T-cell (primary cell): Measurements from ENCODE around the gene SP100. TPM values are rescaled to one million over a fixed set of nuclear protein-coding genes. Genes with fewer than 3 reads are reported as not detected.

ENCODE experiments used
- ATAC-seq, 4 experiments: fragments of 200-7000 bp in 3 of 4; fragments of 150-1000 bp in 1 of 4; cut with Tn5 transposase; replicated peaks in 1 of 4; 1 replicate in 3 of 4; 2 replicates in 1 of 4; pipeline ENCODE4 v1.10.0; 2021; ENCODE audit warnings: moderate library complexity in 3 of 4, mild to moderate bottlenecking in 2 of 4, moderate number of reproducible peaks in 1 of 4
- CTCF ChIA-PET, 2 donors: fragments of 300-600 bp; sonication (Branson Sonifier 250); formaldehyde crosslinking; loops; one replicate each; lab custom pipeline; 2022; ENCODE audit warnings: antibody characterized with exemption in 2 of 2; lab: Charles Lee
- POLR2A ChIA-PET, 2 donors: fragments of 300-600 bp; sonication (Branson Sonifier 250); formaldehyde crosslinking; loops; one replicate each; lab custom pipeline; 2022; ENCODE audit warnings: antibody characterized with exemption in 2 of 2; lab: Charles Lee
- DNase-seq, 35 experiments: peaks; one replicate each; pipeline versions ENCODE4 v3.0.0 to v3.0.0-alpha.2; 2013 to 2023
- H3K27ac ChIP-seq: one replicate; pipeline ENCODE4 v1.5.1; 2013; ENCODE audit warnings: low read length
- H3K27me3 ChIP-seq, 2 experiments: replicated peaks in 1 of 2; 1 replicate in 1 of 2; 2 replicates in 1 of 2; pipeline versions ENCODE4 v1.6.1 to v1.7.0; 2013; ENCODE audit warnings: low read length in 1 of 2, mixed read lengths in 1 of 2; ENCODE audit not compliant: control insufficient read depth in 2 of 2, insufficient read depth in 2 of 2; ENCODE audit errors: extremely low read depth in 1 of 2
- H3K36me3 ChIP-seq, 2 donors: 1 replicate in 1 of 2; 2 replicates in 1 of 2; pipeline versions ENCODE4 v1.6.1 to v1.7.0; 2013; ENCODE audit warnings: low read length in 1 of 2; ENCODE audit not compliant: control insufficient read depth in 2 of 2, insufficient read depth in 1 of 2; ENCODE audit errors: extremely low read depth in 1 of 2
- H3K4me1 ChIP-seq, 2 experiments: 1 replicate in 1 of 2; 2 replicates in 1 of 2; pipeline versions ENCODE4 v1.6.1 to v1.7.0; 2013; ENCODE audit warnings: low read length in 2 of 2, mixed read lengths in 1 of 2; ENCODE audit not compliant: insufficient read depth in 2 of 2, control insufficient read depth in 1 of 2; ENCODE audit errors: extremely low read depth in 1 of 2
- H3K4me3 ChIP-seq, 2 donors: 1 replicate in 1 of 2; 2 replicates in 1 of 2; pipeline versions ENCODE4 v1.5.1 to v1.7.0; 2013; ENCODE audit warnings: mild to moderate bottlenecking in 2 of 2, low read length in 1 of 2, moderate library complexity in 1 of 2; ENCODE audit not compliant: control insufficient read depth in 1 of 2; ENCODE audit errors: extremely low read depth in 1 of 2
- H3K9me3 ChIP-seq: 2 replicates; pipeline ENCODE4 v1.7.0; 2013
- H3K27ac Mint-ChIP-seq, 2 donors: one replicate each; pipeline ENCODE4 v1.8.0; 2020 to 2021; ENCODE audit warnings: mild to moderate bottlenecking in 2 of 2, mixed read lengths in 2 of 2
- H3K27me3 Mint-ChIP-seq, 2 donors: one replicate each; pipeline ENCODE4 v1.8.0; 2021 to 2022; ENCODE audit warnings: mixed read lengths in 2 of 2
- H3K36me3 Mint-ChIP-seq: one replicate; pipeline ENCODE4 v1.8.0; 2021; ENCODE audit warnings: mixed read lengths
- H3K4me1 Mint-ChIP-seq, 3 donors: one replicate each; pipeline ENCODE4 v1.8.0; 2020 to 2022; ENCODE audit warnings: mixed read lengths in 3 of 3, mild to moderate bottlenecking in 1 of 3
- H3K4me3 Mint-ChIP-seq, 3 donors: one replicate each; pipeline ENCODE4 v1.8.0; 2020 to 2022; ENCODE audit warnings: mild to moderate bottlenecking in 3 of 3, mixed read lengths in 3 of 3, moderate library complexity in 3 of 3
- H3K9me3 Mint-ChIP-seq, 3 donors: one replicate each; pipeline ENCODE4 v1.8.0; 2020 to 2022; ENCODE audit warnings: mixed read lengths in 3 of 3
- WGBS: methylation state at CpG from one replicate; pipeline ENCODE4 v1.1.5; 2013; ENCODE audit warnings: missing lambda C conversion rate; ENCODE audit not compliant: insufficient coverage; 5-methylcytosine and 5-hydroxymethylcytosine counted together
- total RNA-seq, 35 experiments: library from RNA in 6 of 35; stranded (reverse) in 6 of 35; fragments of 120-200 nt in 1 of 35; gene quantifications; one replicate each; pipeline versions ENCODE4 v1.2.1 to v1.2.4 and lab custom pipeline; 2013 to 2026

SP100 gene
- total RNA-seq, 5 donors from 2014 or later (not counting 1 experiment from before 2014, with no cell fraction given) = 188 to 271 (median 217) TPM

DNA sequence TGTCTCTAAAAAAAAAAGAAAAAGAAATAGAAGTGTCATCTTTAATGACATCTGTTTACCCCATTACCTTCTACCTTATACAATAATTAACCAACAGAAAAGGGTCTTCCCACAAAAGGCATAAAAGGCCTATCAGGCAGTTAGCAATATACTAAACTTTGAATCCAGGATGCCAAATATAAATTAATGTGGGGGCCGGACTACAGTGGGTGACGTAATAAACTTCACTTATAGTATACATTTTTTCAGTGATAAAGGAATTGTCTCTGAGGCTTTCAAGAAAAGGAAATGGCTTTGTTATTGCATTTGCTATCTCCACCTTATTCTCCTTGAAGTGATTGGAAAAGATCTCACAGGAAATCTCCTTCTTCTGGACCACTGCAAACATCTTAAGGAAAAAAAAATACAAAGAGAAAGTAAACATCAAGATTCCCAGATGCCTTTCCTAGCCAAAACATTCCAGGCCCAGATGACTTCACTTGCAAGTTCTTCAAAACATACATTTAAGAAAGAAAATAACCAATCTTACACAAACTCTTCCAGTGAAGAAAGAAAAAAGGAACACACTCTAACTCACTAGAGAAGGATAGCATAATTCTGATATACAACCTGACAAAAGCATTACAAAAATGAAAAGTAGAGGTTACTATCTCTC, 170.5 kb downstream of the SP100 start:
- no peak overlapping the region for H3K27ac Mint-ChIP-seq

DNA sequence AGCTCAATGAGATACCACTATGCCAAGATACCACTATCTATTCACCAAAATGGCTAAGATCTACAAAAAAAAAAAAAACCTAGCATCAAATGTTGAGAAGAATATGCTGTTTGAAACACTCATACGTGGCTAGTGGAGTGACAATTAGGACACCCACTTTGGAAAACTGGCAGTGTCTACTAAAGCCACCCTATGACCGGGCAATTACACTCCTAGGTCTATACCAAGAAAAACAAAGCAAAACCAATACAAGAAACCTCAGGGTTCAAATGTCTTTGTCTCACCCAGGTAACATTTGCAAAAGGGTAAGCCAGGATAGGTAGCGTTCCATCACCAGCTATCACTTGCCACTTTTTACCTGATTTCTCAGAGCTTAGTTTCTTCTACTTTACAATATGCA, 173.0 kb downstream of the SP100 start:
- DNase-seq = no peak
- CTCF ChIA-PET = interaction anchor here in 1 of 2 donors (0.6 kb wide), 1 partner anchor 55 kb away, joined by 3 read pairs; no protein-coding TSS in a partner anchor
- no CpG with 5 or more reads among the region's 3 CpGs for WGBS
- Mint-ChIP-seq H3K4me1 (peaks cover 42 to 61% (median 56%) of the 10 kb centered on the region in 3 donors), H3K4me3 (no peak overlapping the region), H3K9me3 (peaks cover 0 to 7% (median 6%) of the 10 kb centered on the region in 3 donors), H3K27ac (no peak overlapping the region), H3K36me3 (no peaks in the 10 kb centered on the region), H3K27me3 (no peaks in the 10 kb centered on the region)
- no peak overlapping the region for H3K27ac ChIP-seq
- ATAC-seq = no peak
- POLR2A ChIA-PET = no interaction called here
- peaks cover 12 to 29% of the 10 kb centered on the region in 2 experiments for H3K4me1 ChIP-seq
- no peaks in the 10 kb centered on the region for H3K9me3 ChIP-seq
- no peak overlapping the region for H3K4me3 ChIP-seq
- no peaks in the 10 kb centered on the region for H3K27me3 ChIP-seq
- H3K36me3 ChIP-seq = no peaks in the 10 kb centered on the region

More for the DNA sequence above, 170.5 kb downstream of the SP100 start:
- no peaks in the 10 kb centered on the region for H3K27me3 Mint-ChIP-seq
- H3K9me3 Mint-ChIP-seq = peaks cover 0 to 12% (median 7%) of the 10 kb centered on the region in 3 donors
- no peaks in the 10 kb centered on the region for H3K36me3 Mint-ChIP-seq
- Histone ChIP-seq H3K27ac (no peak overlapping the region), H3K4me1 (peaks cover 0 to 7% of the 10 kb centered on the region in 2 experiments), H3K4me3 (no peak overlapping the region), H3K36me3 (no peaks in the 10 kb centered on the region), H3K27me3 (no peaks in the 10 kb centered on the region), H3K9me3 (no peaks in the 10 kb centered on the region)
- WGBS = no CpG with 5 or more reads among the region's 2 CpGs
- DNase-seq (no peak), ATAC-seq (no peak)
- ChIA-PET POLR2A (no interaction called here), CTCF (no interaction called here)
- H3K4me1 Mint-ChIP-seq = peaks cover 36 to 53% (median 45%) of the 10 kb centered on the region in 3 donors
- H3K4me3 Mint-ChIP-seq = no peak overlapping the region

DNA sequence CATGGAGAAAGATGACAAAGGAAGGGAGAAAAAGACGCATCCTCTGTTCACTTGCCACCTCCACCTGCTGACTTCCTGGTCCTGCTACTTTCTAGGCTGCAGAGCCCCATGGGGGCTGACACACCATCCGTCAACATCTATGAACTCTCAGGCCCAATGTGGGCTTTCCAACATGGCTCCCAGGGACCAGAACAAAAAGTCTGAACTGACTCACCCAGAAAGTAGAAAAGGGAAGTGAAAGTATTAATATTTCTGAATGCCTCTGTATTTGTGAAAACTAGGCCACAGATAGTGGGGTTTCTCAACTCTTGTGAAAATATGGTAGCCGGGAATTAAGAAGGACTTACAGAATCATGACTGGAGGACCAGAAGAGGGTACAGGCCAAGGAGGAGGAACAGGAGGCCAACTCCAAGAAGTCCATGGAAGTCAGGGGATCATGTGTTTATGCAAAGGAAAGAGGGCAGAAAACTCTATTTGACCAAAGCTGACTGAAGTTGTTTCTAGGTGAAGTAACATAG, 173.6 kb downstream of the SP100 start:
- WGBS = 27% methylated on average over 1 of the region's 3 CpGs
- peak overlapping the region; percentile 58 to 82 for H3K27ac Mint-ChIP-seq
- H3K27me3 Mint-ChIP-seq = no peaks in the 10 kb centered on the region
- no peak for DNase-seq
- Histone ChIP-seq H3K27me3 (no peaks in the 10 kb centered on the region), H3K4me3 (no peak overlapping the region), H3K27ac (no peak overlapping the region), H3K9me3 (no peaks in the 10 kb centered on the region), H3K36me3 (no peaks in the 10 kb centered on the region), H3K4me1 (peaks cover 12 to 30% of the 10 kb centered on the region in 2 experiments)
- ChIA-PET CTCF (no interaction called here), POLR2A (no interaction called here)
- peak in 3 of 4 experiments; percentile 27 to 32 (median 31) for ATAC-seq
- H3K4me3 Mint-ChIP-seq = no peak overlapping the region
- H3K36me3 Mint-ChIP-seq = no peaks in the 10 kb centered on the region
- H3K9me3 Mint-ChIP-seq = peaks cover 0 to 7% (median 6%) of the 10 kb centered on the region in 3 donors
- peaks cover 46 to 66% (median 61%) of the 10 kb centered on the region in 3 donors for H3K4me1 Mint-ChIP-seq

GRCh38 chr2:230590333-230590732, 174.3 kb downstream of the SP100 start:
- Mint-ChIP-seq H3K4me1 (peaks cover 51 to 68% (median 66%) of the 10 kb centered on the region in 3 donors), H3K4me3 (no peak overlapping the region), H3K27me3 (no peaks in the 10 kb centered on the region), H3K36me3 (no peaks in the 10 kb centered on the region), H3K27ac (peak overlapping the region in 1 of 2 donors; percentile 29), H3K9me3 (peaks cover 0 to 7% (median 6%) of the 10 kb centered on the region in 3 donors)
- POLR2A ChIA-PET = interaction anchor here in 1 of 2 donors (0.6 to 1.1 kb wide), 2 partner anchors 61 to 200 kb away, joined by 3 read pairs; no protein-coding TSS in a partner anchor
- DNase-seq = no peak
- no CpG with 5 or more reads among the region's 3 CpGs for WGBS
- CTCF ChIA-PET = no interaction called here
- ATAC-seq = no peak
- Histone ChIP-seq H3K4me1 (peaks cover 12 to 30% of the 10 kb centered on the region in 2 experiments), H3K27ac (no peak overlapping the region), H3K36me3 (no peaks in the 10 kb centered on the region), H3K27me3 (no peaks in the 10 kb centered on the region), H3K9me3 (no peaks in the 10 kb centered on the region), H3K4me3 (no peak overlapping the region)

DNA sequence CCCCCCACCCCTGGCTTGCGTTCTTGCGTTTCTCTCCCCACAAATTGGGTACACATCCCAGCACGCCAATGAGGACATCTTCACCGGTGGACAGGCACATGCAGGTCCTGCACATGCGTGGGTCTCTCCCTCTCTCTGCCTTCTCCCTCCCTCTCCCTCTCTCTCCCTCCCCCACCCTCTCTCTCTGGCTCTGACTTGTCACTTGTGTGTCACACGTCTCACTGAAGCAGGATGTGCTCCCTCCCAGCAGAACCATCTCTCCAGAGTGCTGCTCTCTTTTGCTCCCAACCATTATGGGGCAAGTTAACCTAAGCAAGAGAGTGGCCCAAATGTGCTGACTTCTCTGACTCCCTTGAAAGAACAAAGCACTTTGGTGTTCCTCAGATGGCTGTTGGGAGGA, 175.8 kb downstream of the SP100 start:
- Histone ChIP-seq H3K27ac (no peak overlapping the region), H3K4me3 (no peak overlapping the region), H3K27me3 (no peaks in the 10 kb centered on the region), H3K36me3 (no peaks in the 10 kb centered on the region), H3K4me1 (peaks cover 12 to 30% of the 10 kb centered on the region in 2 experiments), H3K9me3 (no peaks in the 10 kb centered on the region)
- Mint-ChIP-seq H3K4me3 (peak overlapping the region in 1 of 3 donors; percentile 48), H3K4me1 (peaks cover 50 to 73% (median 72%) of the 10 kb centered on the region in 3 donors), H3K27ac (peak overlapping the region in 1 of 2 donors; percentile 73), H3K27me3 (no peaks in the 10 kb centered on the region), H3K36me3 (no peaks in the 10 kb centered on the region), H3K9me3 (peaks cover 0 to 7% (median 6%) of the 10 kb centered on the region in 3 donors)
- WGBS = 76% methylated on average over 6 of the region's 6 CpGs
- CTCF ChIA-PET = no interaction called here
- POLR2A ChIA-PET = no interaction called here
- DNase-seq (peak in 1 of 35 experiments; percentile 30), ATAC-seq (peak in 2 of 4 experiments; percentile 50 to 62)

GRCh38 chr2:230592775-230593174, 176.8 kb downstream of the SP100 start:
- H3K9me3 Mint-ChIP-seq = peaks cover 0 to 7% (median 6%) of the 10 kb centered on the region in 3 donors
- WGBS = 93% methylated on average over 2 of the region's 4 CpGs
- Histone ChIP-seq H3K9me3 (no peaks in the 10 kb centered on the region), H3K27me3 (no peaks in the 10 kb centered on the region), H3K4me1 (peaks cover 12 to 30% of the 10 kb centered on the region in 2 experiments), H3K36me3 (no peaks in the 10 kb centered on the region), H3K27ac (no peak overlapping the region), H3K4me3 (no peak overlapping the region)
- H3K36me3 Mint-ChIP-seq = no peaks in the 10 kb centered on the region
- no peak for ATAC-seq
- peak overlapping the region in 1 of 3 donors; percentile 48 for H3K4me3 Mint-ChIP-seq
- H3K27ac Mint-ChIP-seq = peak overlapping the region; percentile 66 to 73
- no peaks in the 10 kb centered on the region for H3K27me3 Mint-ChIP-seq
- ChIA-PET POLR2A (no interaction called here), CTCF (no interaction called here)
- peaks cover 55 to 81% (median 78%) of the 10 kb centered on the region in 3 donors for H3K4me1 Mint-ChIP-seq
- DNase-seq = no peak
